GM21381 (cell line): ENCODE measurements around the gene PROK2.

Experiments
- ATAC-seq: cut with Tn5 transposase; IDR thresholded peaks from one replicate; pipeline ENCODE4 v1.9.1; 2021; ENCODE audit warnings: mild to moderate bottlenecking, moderate library complexity; ENCODE audit not compliant: unreplicated experiment

Gene PROK2

DNA sequence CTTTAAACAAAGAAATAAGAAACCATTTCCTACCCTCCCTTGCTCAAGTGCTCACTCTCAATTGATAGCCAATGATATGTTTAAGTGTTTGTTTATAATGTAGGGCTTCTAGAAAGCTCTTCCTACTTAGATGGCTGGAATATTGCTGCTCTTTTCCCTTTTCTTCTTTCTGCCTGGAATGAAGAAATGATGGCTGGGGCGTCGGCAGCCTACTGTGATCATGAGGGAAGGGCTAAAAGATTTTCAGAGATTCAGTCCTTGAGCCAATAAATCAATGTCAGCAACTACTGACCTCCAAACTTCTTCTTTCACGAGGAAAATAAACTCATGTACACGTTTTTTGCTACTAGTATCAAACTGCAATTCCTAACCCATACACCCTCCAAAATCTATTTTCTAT is 33.3 kb downstream of the PROK2 start:
- ATAC-seq, result no peak

DNA sequence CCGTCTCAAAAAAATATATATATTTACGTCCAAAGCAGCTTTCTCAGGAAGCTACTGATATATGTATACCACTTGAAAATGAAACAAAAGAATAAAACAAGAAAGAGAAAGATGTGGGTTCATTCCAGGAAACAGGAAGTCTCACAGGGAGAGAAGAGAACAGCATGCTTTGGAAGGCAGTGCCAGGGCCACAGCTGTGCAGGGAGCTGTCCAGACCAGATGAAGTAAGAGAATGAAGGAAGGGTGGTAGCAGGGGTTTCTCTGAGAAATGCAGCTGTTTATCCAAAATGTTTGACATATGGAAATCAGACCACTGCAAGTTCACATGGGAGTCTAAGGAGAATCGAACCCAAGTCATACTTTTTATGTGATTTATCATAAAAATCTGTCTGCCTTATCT is 40.2 kb downstream of the PROK2 start:
- no peak for ATAC-seq

DNA sequence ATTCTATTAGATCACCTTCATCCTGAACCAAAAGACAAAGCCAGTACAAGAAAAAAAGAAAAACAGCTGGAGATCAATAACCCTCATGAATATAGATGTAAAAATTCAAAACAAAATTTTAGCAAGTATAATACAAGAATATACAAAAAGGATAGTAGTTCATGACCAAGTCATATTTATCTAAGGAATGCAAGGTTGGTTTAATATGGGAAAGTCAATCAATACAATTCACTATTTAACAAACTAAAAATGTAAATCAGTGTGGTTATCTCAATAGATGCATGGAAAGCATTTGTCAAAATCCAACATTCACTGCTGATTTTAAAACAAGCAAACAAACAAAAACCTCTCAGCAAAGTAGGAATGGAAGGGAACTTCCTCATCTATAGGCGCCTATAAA is 42.3 kb downstream of the PROK2 start:
- ATAC-seq, result no peak

DNA sequence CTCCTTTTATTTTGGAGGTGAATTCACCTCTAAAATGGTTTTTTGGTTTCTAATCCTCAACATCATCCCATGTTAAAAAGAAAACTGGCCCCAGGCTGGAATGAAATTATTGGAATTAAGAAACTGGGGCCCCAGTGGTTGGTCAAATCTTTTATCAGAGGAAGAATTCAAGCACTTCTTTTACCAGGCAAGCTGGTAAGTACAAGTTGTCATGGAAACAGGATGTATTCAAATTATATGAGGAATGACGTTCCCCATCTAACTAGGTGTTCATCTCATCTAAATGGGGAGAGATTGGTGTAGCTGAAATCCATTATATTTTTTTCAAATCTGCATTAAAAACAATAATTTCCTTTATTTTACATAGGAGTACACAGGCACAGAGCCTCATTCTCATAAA is 50.1 kb downstream of the PROK2 start:
- ATAC-seq, result no peak

DNA sequence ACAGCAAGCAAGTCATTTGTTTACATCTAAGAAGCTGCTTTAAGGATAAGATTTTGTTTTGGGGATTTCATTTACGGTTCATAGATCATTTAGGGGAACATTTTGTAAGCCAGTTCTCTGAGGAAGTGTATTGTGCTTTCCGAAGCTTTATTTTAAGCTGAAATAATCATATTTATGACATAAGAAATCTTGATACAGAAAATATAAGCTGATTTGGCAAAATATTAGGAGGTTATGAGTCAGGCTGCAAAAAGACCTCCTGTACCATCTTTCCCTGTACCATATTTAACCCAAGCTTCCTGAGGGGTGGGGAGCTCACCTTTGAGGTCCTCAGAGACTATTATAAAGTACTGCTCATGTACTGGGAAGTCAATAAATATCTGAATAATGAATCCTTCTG is 51.6 kb downstream of the PROK2 start:
- ATAC-seq, result no peak

DNA sequence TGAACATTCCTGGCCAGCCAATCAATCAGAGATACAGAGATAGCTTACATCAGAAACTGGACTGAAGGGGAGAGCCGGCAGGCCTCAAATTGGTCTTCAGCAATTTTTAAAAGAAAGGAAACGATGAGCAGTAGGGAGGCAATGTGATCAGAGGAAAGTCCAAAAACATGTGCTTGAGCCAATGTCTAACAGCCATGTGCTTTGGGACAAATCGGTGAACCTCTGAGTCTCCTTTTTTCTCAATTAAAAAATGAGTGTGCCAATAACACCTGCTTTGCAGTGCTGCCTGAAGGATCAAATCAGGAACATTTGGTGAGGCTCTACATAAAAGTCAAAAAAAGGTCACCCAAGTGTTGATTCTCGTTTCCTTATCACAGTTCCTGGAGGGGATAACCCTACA is 52.3 kb downstream of the PROK2 start:
- ATAC-seq, result no peak

DNA sequence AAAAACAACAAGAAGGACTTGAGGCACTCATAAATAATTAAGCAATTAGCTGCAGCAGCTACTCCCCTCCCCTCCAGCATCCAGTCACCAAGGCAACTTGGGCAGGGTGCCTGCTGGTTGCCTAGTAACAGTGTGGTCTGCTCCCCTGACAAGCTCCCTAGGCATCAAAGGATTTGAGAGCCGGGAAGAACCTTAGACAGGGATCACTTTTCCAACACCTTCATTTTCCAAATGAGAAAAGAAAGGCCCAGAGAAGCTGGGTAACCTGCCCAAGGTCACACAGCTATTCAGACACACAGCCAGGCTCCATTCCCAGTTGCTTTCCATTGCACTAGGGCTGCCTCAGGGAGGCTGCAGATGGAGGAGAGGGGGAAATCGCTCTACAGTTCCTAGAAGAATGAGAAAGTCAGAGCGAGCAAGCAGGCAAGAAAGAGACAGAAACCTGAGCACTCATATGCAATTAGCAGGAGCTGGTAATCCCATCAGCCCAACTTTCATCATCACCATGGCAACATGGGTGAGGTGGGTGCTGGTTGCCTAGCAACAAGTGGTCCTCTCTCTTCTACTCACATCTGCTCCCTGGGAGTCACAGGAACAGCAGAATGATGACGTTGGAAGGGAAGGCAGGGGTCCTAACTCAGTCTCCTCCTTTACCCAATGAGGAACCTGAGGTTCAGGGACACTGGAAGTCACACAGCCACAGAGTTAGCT is 56.2 kb downstream of the PROK2 start:
- ATAC-seq, result no peak

DNA sequence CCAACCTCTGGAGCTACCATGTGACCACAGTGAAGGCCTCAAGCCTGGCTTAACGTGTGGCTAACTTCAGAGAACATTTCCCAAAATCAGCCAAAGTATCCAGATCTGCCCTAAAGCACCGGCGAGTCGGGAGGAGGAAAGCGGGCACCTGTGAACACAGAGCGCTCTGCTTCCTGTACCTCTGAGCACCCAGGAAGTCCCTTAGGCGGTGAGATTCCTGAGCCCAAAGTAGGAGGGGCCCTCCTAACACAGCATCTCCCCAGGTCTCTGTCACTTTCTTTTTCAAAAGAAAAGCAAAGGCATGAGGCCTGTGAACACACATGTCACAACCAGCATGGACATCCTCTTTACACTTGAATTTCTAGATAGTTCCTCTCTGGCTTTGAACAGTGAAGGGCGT is 58.8 kb downstream of the PROK2 start:
- no peak for ATAC-seq

DNA sequence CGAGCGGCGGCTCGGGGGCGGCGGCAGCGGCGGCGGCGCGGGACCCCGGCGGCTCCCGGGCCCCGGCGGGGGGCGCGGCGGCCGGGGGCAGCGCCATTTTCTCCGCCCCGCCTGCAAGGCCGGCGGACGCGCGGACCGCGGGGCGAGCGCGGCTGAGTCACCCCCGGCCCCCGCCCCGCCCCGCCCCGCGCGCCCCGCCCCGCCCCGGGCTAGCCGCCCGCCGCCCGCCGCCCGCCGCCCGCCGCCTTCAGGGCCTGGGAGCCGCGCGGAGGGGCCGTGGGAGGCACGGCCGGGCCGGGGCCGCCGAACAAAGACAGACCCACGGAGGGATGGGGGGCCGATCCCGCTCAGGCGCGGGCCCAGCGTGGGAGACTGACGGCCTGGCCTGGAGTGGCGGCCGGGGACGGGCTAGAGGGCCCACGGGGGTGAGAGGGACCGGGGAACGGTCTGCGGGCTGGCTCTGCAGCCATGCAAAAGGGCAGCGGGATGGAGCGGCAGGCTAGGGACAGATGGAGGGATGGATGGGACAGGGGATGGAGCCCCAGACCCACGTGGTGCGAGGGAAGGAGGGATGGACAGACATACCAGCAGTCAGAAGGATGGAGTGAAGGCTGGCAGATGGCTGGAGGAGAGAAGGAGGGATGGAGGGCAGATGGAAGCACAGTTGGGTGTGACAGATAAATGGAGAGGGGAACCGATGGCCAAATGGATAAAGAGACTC is 59.5 kb downstream of the PROK2 start, which contains the start of gene EIF4E3:
TSS of gene EIF4E3 (minus strand) at position 132 of the 721 bp plus-strand sequence. CDS start at position 97, 35 bp downstream.
- peak; percentile 47 for ATAC-seq

DNA sequence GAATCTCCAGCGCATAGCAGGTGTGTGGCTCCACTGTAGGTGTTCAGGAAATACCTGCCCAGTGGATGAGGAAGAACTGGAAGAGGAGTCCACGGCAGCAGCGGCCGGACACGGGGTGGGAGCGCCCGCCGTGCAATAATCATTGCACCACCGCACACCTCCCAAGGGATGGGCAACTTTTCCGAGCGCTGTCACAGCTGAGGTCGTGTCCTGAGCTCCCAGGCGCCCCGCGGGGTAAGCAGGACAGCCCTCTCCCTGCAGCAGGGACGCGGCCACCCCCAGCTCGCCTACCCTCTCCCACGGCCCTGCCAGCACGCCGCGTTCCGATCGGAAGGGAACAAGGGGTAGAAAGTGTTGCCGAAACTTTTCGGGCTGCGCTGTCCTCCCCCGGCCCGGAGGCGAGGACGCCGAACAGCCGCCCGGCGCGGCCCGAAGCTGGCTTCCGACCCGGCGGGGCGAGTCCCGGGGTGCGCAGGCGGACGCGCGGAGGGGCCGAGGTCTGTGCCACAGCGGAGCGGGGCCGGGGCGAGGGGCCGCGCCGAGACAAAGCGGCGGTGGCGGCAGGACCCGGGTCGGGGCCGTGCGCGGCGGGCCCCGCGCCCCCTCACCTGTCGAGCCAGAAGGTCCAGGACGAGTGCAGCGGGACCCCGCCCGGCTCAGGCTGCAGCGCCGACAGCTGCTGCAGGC is 60.2 kb downstream of the PROK2 start:
- peak; percentile 47 for ATAC-seq

DNA sequence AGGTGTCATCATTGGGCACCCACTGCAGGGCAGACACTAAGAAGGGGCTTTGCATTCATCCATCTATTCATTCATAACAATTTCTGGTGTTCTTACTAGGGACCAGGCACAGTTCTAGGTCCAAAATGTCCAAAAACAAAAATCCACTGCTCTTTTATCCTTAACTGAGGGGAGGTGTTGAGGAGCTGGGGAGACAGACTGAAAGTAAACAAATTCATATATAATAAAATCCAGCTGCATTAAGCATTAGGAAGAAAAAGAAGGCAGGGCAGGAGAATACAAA is 60.8 kb downstream of the PROK2 start:
- no peak for ATAC-seq

DNA sequence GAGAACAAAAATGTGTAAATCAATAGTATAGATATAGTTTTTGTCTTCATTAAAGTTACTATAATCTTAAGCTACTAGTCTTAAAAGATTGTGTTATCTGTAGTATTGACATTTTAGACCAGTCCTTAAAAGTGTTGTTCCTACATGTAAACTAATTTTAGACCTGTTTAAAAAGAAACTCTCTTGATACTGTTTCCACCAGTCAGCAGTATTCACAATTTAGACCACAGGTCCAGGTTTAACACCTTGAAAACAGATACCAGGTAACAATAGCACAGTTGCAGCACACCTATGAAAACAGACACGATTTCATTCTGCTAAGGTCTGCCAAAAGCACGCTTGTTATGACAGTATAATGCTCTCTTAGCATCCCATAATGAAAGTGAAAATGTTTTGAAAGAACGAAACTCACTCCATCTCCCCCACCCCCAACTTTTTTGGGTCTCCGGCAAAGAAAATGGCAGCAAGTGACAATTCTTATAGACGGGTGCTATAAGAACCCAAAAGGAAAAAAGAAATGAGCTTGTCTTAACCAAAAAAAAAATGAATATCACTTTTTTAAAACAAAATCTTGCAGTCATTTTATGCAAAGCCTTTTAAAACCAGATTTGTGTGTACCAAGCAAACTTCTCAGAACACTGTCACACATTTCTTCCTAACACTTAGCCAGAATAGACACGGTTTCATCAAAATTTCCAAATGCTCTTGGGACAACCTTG is 61.3 kb downstream of the PROK2 start:
- ATAC-seq, result no peak

DNA sequence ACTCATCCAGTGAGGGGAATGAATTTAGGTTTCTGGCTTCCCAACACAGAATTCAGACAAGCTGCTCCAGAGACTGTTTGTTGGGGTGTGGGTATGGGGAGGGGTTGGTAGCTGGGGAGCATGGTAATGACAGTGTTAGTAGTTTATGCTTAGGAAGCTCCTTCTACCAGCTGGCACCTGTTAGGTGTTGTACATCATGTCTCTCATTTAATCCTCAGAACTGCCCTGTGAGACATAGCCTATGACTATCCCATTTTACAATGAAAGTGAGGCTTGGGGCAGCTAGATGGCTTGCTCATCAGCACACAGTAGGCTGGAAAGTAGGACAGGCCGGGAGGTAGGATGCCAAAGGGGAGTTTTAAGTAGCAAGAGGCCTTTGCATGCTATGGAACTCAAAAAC is 62.3 kb downstream of the PROK2 start:
- ATAC-seq, result no peak
